Liver (tissue), 9 donors: Measurements from ENCODE around the gene TFR2. TPM values are rescaled to one million over a fixed set of nuclear protein-coding genes. Genes with fewer than 3 reads are reported as not detected.

Experiments
- DNase-seq: peaks from one replicate; pipeline ENCODE4 v3.0.0-alpha.2; 2017; ENCODE audit warnings: low spot score
- H3K27ac ChIP-seq, 2 donors: one replicate each; pipeline ENCODE4 v1.7.0; 2013; ENCODE audit warnings: inconsistent platforms in 2 of 2, low read length in 2 of 2, control low read depth in 1 of 2, low read depth in 1 of 2, mild to moderate bottlenecking in 1 of 2
- H3K27me3 ChIP-seq, 4 donors: one replicate each; pipeline versions ENCODE4 v1.6.1 to v1.7.0; 2013; ENCODE audit warnings: low read length in 3 of 4, inconsistent platforms in 1 of 4, mild to moderate bottlenecking in 1 of 4, moderate library complexity in 1 of 4; ENCODE audit not compliant: control insufficient read depth in 4 of 4, insufficient read depth in 4 of 4
- H3K36me3 ChIP-seq, 4 donors: one replicate each; pipeline versions ENCODE4 v1.6.1 to v1.7.0; 2013; ENCODE audit warnings: low read length in 3 of 4, mild to moderate bottlenecking in 3 of 4, low read depth in 1 of 4, moderate library complexity in 1 of 4; ENCODE audit not compliant: control insufficient read depth in 4 of 4, insufficient read depth in 3 of 4
- H3K4me1 ChIP-seq, 4 donors: one replicate each; pipeline versions ENCODE4 v1.6.1 to v1.7.0; 2013; ENCODE audit warnings: low read length in 3 of 4, mild to moderate bottlenecking in 3 of 4, moderate library complexity in 1 of 4; ENCODE audit not compliant: control insufficient read depth in 4 of 4, insufficient read depth in 4 of 4
- H3K4me3 ChIP-seq, 3 donors: one replicate each; pipeline versions ENCODE4 v1.6.1 to v1.7.0; 2013; ENCODE audit warnings: low read length in 3 of 3, control low read depth in 1 of 3, low read depth in 1 of 3, mild to moderate bottlenecking in 1 of 3
- H3K9ac ChIP-seq, 2 donors: one replicate each; pipeline ENCODE4 v1.7.0; 2013; ENCODE audit warnings: low read length in 2 of 2, mild to moderate bottlenecking in 2 of 2, moderate library complexity in 2 of 2, control low read depth in 1 of 2, low read depth in 1 of 2
- H3K9me3 ChIP-seq, 4 donors: one replicate each; pipeline versions ENCODE4 v1.6.1 to v1.7.0; 2013; ENCODE audit warnings: low read length in 3 of 4; ENCODE audit not compliant: control insufficient read depth in 4 of 4
- ATF3 ChIP-seq: IDR thresholded peaks from 2 replicates; pipeline ENCODE4 v1.6.1; 2016; ENCODE audit warnings: antibody characterized with exemption
- CTCF ChIP-seq: fragments of 150-350 bp; IDR thresholded peaks from 2 replicates; pipeline ENCODE4 v1.5.1; 2017; ENCODE audit warnings: improper control_type of control experiment, low read depth, low read length; ENCODE audit not compliant: missing input control
- EGR1 ChIP-seq, 2 donors: IDR thresholded peaks; 2 replicates each; pipeline ENCODE4 v1.6.1; 2016 to 2018; ENCODE audit warnings: antibody characterized with exemption in 2 of 2, low read depth in 2 of 2
- FOXA2 ChIP-seq: IDR thresholded peaks from 2 replicates; pipeline ENCODE4 v1.6.1; 2016; ENCODE audit warnings: antibody characterized with exemption
- GABPA ChIP-seq, 2 donors: IDR thresholded peaks in 1 of 2; conservative IDR thresholded peaks in 1 of 2; 2 replicates each; pipeline ENCODE4 v1.6.1; 2016; ENCODE audit warnings: antibody characterized with exemption in 2 of 2, mild to moderate bottlenecking in 1 of 2, moderate library complexity in 1 of 2
- HNF4A ChIP-seq, 2 donors: conservative IDR thresholded peaks; 2 replicates each; pipeline ENCODE4 v1.6.1; 2016; ENCODE audit warnings: antibody characterized with exemption in 2 of 2, mild to moderate bottlenecking in 2 of 2
- HNF4G ChIP-seq: IDR thresholded peaks from 2 replicates; pipeline ENCODE4 v1.6.1; 2016; ENCODE audit warnings: antibody characterized with exemption
- JUND ChIP-seq, 2 donors: IDR thresholded peaks; 2 replicates each; pipeline ENCODE4 v1.6.1; 2016; ENCODE audit warnings: antibody characterized with exemption in 2 of 2
- MAX ChIP-seq: IDR thresholded peaks from 2 replicates; pipeline ENCODE4 v1.6.1; 2016; ENCODE audit warnings: antibody characterized with exemption
- NR2F2 ChIP-seq: IDR thresholded peaks from 2 replicates; pipeline ENCODE4 v1.6.1; 2016; ENCODE audit warnings: antibody characterized with exemption
- RAD21 ChIP-seq, 2 donors: IDR thresholded peaks; 2 replicates each; pipeline ENCODE4 v1.6.1; 2016; ENCODE audit warnings: antibody characterized with exemption in 2 of 2, mild to moderate bottlenecking in 2 of 2
- REST ChIP-seq: IDR thresholded peaks from 2 replicates; pipeline ENCODE4 v1.6.1; 2016; ENCODE audit warnings: antibody characterized with exemption, mild to moderate bottlenecking
- RXRA ChIP-seq, 2 donors: IDR thresholded peaks; 2 replicates each; pipeline ENCODE4 v1.6.1; 2017 to 2018; ENCODE audit warnings: antibody characterized with exemption in 2 of 2, mild to moderate bottlenecking in 1 of 2
- SP1 ChIP-seq: IDR thresholded peaks from 2 replicates; pipeline ENCODE4 v1.6.1; 2018; ENCODE audit warnings: antibody characterized with exemption, mild to moderate bottlenecking
- TAF1 ChIP-seq: conservative IDR thresholded peaks from 2 replicates; pipeline ENCODE4 v1.6.1; 2016; ENCODE audit warnings: antibody characterized with exemption, mild to moderate bottlenecking
- YY1 ChIP-seq: IDR thresholded peaks from 2 replicates; pipeline ENCODE4 v1.6.1; 2016; ENCODE audit warnings: antibody characterized with exemption, mild to moderate bottlenecking
- ZBTB33 ChIP-seq: IDR thresholded peaks from 2 replicates; pipeline ENCODE4 v1.6.1; 2016; ENCODE audit warnings: antibody characterized with exemption
- WGBS: extraction: QIAGEN DNeasy Blood & Tissue Kit; methylation state at CpG from one replicate; pipeline ENCODE4 v1.1.7; 2013; 5-methylcytosine and 5-hydroxymethylcytosine counted together
- polyA plus RNA-seq, 2 donors: library from polyadenylated mRNA; stranded (reverse) in 1 of 2; unstranded in 1 of 2; fragments of 200-250 nt in 1 of 2; fragments of >200 nt in 1 of 2; fragmentation: Nextera tagmentation in 1 of 2; extraction: Ambion mirVana in 1 of 2; gene quantifications; one replicate each; pipeline versions ENCODE4 v1.2.1 to v1.2.3, GENCODE V29; 2013 to 2015
- total RNA-seq, 2 donors: library from RNA; depleted of rRNA; stranded (reverse); fragments of >200 nt; gene quantifications; one replicate each; pipeline ENCODE4 v1.2.3, GENCODE V29; 2014
- donor health status: healthy.
- donor health status: healthy.
- donor health status: healthy.
- donor health status: healthy.
- donor health status: healthy.

TFR2 gene
- total and polyA plus RNA-seq, 4 donors = 276 to 663 (median 356) TPM

GRCh38 chr7:100621554-100621953 is 19.8 kb downstream of the TFR2 start (continued):
- TF ChIP-seq REST = peak; percentile 26
- TF ChIP-seq GABPA (IDR thresholded peaks at IDR 0.05 in 1 of 2, conservative IDR thresholded peaks at IDR 0.05 in 1 of 2) = peak in 1 of 2 donors; percentile 37
- no peak for TF ChIP-seq ZBTB33
- TF ChIP-seq NR2F2 = no peak
- TF ChIP-seq JUND (IDR thresholded peaks at IDR 0.05) = peak in 1 of 2 donors; percentile 19
- peak; percentile 71 to 80 for TF ChIP-seq RXRA (IDR thresholded peaks at IDR 0.05)

- Histone ChIP-seq H3K9ac (no peak overlapping the region), H3K4me3 (no peak overlapping the region), H3K36me3 (peaks cover 2 to 18% (median 9%) of the 10 kb centered on the region in 4 donors), H3K4me1 (peaks cover 0 to 27% (median 24%) of the 10 kb centered on the region in 4 donors), H3K27ac (no peak overlapping the region), H3K27me3 (no peaks in the 10 kb centered on the region), H3K9me3 (no peaks in the 10 kb centered on the region)
- WGBS = 96% methylated on average over 23 of the region's 23 CpGs
- TF ChIP-seq CTCF = no peak
- no peak for TF ChIP-seq YY1
- TF ChIP-seq FOXA2 = no peak
- TF ChIP-seq RXRA (IDR thresholded peaks at IDR 0.05) = no peak
- TF ChIP-seq ATF3 = no peak
- no peak for TF ChIP-seq HNF4G
- TF ChIP-seq EGR1 (IDR thresholded peaks at IDR 0.05; ENCODE audit: low read depth in 2 of 2) = no peak
- TF ChIP-seq SP1 = no peak
- TF ChIP-seq REST = no peak
- no peak for TF ChIP-seq JUND (IDR thresholded peaks at IDR 0.05)
- no peak for TF ChIP-seq HNF4A (conservative IDR thresholded peaks at IDR 0.05)
- TF ChIP-seq RAD21 (IDR thresholded peaks at IDR 0.05) = no peak
- TF ChIP-seq ZBTB33 = no peak
- TF ChIP-seq GABPA (IDR thresholded peaks at IDR 0.05 in 1 of 2, conservative IDR thresholded peaks at IDR 0.05 in 1 of 2) = no peak
- no peak for TF ChIP-seq NR2F2
- TF ChIP-seq MAX = no peak
- TF ChIP-seq TAF1 = no peak
- no peak for DNase-seq
Observed at GRCh38 chr7:100620804-100621203, 20.5 kb downstream of the TFR2 start.
